AG09309 (cell line): ENCODE data around the gene UAP1L1.
"Not testable (repeated sequence)": the region's sequence is repeated elsewhere in the genome, so short reads cannot be mapped to it uniquely, and the experiment has no call there.

Experiments
- DNase-seq: peaks from one replicate; pipeline ENCODE4 v3.0.0-alpha.2; 2010; ENCODE audit warnings: low read depth
- H3K4me3 ChIP-seq: 2 replicates; pipeline ENCODE4 v1.5.1; 2011; ENCODE audit warnings: mild to moderate bottlenecking, low read depth, low read length, moderate library complexity; ENCODE audit not compliant: control insufficient read depth
- TF ChIP-seq, protein P1 (sequence below): IDR thresholded peaks from 2 replicates; pipeline ENCODE4 v1.5.1; 2011; ENCODE audit warnings: mild to moderate bottlenecking, low read depth, low read length, inconsistent platforms; ENCODE audit not compliant: insufficient read depth, control insufficient read depth; ENCODE audit errors: missing control alignments

Gene UAP1L1

DNA sequence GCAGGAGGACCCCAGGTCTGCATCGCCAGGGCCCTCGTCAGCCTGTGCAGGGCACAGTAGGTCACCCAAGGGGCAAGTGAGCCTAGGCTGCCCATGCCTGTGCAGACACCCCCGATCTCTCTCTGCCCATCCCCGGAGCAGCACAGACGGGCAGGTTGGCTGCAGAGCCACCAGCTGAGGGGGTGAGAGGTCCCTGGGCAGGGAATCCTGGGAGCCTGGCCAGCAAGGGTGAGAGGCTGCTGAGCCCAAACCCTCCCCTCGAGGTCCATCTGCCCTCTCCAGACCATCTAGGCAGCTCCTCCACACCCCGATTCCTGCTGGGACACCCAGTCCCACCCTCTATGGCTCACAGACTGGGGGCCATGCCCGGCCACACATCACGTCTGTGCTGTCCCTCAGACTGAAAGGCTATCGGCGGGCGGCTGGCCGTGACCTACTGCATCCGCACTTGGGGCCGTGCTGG is 40.0 kb downstream of the UAP1L1 start:
- H3K4me3 ChIP-seq = no peak overlapping the region
- TF ChIP-seq, protein P1, sequence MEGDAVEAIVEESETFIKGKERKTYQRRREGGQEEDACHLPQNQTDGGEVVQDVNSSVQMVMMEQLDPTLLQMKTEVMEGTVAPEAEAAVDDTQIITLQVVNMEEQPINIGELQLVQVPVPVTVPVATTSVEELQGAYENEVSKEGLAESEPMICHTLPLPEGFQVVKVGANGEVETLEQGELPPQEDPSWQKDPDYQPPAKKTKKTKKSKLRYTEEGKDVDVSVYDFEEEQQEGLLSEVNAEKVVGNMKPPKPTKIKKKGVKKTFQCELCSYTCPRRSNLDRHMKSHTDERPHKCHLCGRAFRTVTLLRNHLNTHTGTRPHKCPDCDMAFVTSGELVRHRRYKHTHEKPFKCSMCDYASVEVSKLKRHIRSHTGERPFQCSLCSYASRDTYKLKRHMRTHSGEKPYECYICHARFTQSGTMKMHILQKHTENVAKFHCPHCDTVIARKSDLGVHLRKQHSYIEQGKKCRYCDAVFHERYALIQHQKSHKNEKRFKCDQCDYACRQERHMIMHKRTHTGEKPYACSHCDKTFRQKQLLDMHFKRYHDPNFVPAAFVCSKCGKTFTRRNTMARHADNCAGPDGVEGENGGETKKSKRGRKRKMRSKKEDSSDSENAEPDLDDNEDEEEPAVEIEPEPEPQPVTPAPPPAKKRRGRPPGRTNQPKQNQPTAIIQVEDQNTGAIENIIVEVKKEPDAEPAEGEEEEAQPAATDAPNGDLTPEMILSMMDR = no peak
- no peak for DNase-seq

DNA sequence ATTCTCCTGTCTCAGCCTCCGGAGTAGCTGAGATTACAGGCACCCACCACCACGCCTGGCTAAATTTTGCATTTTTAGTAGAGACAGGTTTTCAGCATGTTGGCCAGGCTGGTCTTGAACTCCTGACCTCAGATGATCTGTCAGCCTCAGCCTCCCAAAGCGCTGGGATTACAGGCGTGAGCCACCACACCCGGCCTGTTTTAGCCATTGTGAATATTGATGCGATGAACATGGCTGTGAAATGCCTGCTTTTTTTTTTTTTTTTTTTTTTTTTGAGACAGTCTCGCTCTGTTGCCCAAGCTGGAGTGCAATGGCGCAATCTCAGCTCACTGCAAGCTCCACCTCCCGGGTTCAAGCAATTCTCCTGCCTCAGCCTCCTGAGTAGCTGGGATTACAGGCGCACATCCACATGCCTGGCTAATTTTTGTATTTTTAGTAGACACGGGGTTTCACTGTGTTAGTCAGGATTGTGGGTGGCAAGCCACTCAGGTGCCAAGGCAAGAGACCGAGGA is 40.8 kb downstream of the UAP1L1 start:
- H3K4me3 ChIP-seq, DNase-seq: not testable (repeated sequence)

DNA sequence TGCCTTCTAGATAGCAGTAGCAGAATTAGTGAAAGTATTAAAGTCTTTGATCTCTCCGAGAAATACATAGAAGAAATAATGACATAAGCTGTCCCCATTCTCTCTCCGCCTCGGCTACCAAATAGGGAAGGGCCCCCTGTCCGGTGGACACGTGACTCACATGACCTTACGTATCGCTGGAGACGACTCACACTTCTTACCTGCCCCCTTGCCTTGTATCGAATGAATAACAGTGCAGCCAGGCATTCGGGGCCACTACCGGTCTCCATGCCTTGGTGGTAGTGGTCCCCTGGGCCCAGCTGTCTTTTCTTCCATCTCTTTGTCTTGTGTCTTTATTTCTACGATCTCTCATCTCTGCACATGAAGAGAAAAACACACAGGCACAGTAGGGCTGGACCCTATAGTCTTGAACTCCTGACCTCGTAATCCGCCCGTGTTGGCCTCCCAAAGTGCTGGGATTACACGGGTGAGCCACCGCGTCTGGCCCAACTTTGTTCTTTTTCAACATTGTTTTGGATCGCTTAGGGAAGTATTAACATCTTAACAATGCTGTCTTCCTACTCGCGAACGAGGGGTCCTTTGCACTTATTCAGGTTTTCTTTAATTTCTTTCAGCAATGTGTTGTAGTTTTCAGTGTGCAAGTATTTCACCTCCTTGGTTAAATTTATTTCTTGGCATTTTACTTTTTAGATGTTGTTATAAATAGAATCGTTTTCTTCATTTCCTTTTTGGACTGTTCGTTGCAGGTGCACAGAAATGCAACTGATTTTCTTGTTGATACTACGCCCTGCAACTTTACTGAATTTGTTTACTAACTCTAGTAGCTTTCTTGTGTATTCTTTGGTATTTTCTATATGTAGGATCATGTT is 44.8 kb downstream of the UAP1L1 start:
- DNase-seq, H3K4me3 ChIP-seq: not testable (repeated sequence)

DNA sequence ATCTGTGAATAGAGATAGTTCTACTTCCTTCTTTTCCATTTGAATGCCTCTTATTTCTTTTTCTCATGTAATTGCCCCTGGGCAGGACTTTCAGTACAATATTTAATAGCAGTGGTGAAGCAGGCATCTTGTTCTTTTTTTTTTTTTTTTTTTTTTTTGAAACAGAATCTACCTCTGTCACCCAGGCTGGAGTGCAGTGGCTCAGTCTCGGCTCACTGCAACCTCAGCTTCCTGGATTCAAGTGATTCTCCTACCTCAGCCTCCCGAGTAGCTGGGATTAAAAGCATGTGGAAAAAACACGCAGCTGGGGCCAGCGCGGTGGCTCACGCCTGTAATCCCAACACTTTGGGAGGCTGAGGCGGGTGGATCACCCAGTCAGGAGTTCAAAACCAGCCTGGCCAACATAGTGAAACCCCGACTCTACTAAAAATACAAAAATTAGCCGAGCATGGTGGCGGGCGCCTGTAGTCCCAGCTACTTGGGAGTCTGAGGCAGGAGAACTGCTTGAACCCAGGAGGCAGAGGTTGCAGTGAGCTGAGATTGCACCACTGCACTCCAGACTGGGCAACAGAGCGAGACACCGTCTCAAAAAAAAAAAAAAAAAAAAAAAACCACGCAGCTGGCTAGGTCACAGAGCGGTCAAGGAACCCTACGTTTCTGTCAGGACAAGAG is 45.6 kb downstream of the UAP1L1 start:
- not testable (repeated sequence) for H3K4me3 ChIP-seq, DNase-seq

DNA sequence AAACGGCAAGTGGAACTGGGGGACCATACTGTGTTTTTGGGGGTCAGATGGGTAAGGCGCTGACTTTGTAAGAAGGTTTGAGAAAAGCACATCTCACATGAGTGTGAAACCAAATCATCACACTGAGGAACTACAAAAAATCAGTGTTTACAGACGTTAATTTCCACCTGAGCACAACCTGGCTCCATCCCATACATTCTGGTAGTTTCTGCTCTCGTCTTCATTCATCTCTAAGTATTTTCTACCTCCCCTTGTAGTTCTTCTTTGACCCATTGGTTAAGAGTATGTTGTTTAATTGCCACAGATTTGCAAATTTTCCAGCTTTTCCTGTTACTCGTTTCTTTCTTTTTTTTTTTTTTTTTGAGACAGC is 46.1 kb downstream of the UAP1L1 start:
- TF ChIP-seq, protein P1 = no peak
- no peak overlapping the region for H3K4me3 ChIP-seq
- no peak for DNase-seq

DNA sequence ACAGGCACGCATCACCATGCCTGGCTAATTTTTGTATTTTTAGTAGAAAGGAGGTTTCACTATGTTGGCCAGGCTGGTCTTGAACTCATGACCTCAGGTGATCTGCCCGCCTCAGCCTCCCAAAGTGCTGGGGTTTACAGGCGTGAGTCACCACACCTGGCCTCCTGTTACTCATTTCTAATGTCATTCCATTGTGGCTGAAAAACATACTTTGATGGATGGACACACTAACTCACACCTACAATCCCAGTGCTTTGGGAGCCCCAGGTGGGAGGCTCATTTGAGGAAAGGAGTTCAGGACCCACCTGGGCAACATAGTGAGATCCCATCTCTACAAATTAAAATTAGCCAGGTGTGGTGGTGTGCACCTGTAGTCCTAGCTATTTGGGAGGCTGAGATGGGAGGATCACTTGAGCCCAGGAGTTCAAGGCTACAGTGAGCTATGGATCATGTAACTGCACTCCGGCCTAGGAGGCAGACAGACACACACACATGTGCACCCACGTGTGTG is 46.7 kb downstream of the UAP1L1 start:
- not testable (repeated sequence) for H3K4me3 ChIP-seq, DNase-seq

DNA sequence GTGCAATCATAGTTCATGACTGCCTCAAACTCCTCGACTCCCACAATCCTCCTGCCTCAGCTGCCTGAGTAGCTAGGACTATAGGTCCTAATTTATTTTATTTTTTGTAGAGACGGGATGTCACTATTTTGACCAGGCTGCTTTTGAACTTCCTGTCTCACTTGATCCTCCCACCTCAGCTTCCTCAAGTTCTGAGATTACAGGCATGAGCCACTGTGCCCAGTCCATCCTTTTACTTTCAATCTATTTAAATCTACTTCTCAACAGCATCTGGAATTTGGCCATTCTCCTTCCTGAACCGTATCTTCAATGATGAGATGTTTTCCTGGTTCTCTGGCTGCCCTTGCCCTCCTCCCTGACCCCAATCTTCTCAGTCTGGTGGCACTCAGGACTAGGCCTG is 49.5 kb downstream of the UAP1L1 start:
- no peak for DNase-seq
- TF ChIP-seq, protein P1 = no peak
- H3K4me3 ChIP-seq = no peak overlapping the region

DNA sequence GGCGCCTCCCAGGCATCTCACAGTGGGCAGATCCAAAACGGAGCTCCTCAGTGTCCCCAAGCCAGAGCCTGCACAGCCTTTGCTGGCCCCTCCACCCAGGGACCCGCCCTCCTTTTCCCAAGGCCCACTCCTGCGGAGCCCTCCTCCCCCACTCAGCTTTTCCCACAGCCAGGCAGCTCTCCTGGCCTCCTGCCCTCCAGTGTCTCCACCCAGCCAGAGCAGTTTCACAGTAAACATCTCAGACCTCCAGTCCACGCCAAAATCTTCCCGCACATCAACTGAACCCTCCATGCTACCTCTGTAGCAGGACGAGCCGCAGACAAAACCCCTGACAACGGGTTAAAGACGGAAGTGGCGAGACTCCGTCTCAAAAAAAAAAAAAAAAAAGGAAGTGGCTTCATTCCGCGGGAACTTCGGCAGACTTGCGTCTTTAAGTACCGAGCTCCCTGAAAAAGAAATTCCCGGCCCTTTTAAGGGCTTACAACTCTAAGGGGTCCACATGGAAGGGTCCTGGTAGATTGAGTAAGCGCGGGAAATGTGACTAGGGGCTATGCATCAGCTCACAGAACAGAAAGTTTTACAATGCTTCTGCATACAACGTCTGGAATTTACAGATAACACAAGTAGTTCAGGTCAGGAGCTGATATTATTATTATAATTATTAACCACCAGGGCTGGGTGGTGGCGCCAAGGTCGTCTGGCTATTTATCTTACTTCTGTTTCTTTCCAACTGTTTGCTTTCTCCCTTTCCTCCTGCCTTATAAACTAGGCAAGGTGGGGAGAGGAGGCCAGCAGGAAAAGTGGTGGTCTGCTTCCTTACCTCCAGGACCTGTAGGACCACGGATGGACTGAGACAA is 50.2 kb downstream of the UAP1L1 start:
- peak overlapping the region; percentile 19 for H3K4me3 ChIP-seq
- no peak for DNase-seq
- TF ChIP-seq, protein P1 = no peak
